Endodermal cell (in vitro differentiated cells): Measurements from ENCODE around the gene YY1AP1. TPM values are rescaled to one million over a fixed set of nuclear protein-coding genes. Genes with fewer than 3 reads are reported as not detected.
"Not testable (repeated sequence)": the region's sequence is repeated elsewhere in the genome, so short reads cannot be mapped to it uniquely, and the experiment has no call there.

Experiments used
- DNase-seq: peaks from one replicate; pipeline ENCODE4 v3.0.0-alpha.2; 2017
- H3K27ac ChIP-seq: 2 replicates; pipeline ENCODE4 v1.5.1; 2013; ENCODE audit warnings: mild to moderate bottlenecking, low read depth, low read length, moderate library complexity
- H3K27me3 ChIP-seq: 2 replicates; pipeline ENCODE4 v1.6.1; 2013; ENCODE audit warnings: mild to moderate bottlenecking, low read length, moderate library complexity; ENCODE audit not compliant: insufficient read depth, control insufficient read depth, poor library complexity, severe bottlenecking
- H3K36me3 ChIP-seq: 2 replicates; pipeline ENCODE4 v1.7.0; 2013; ENCODE audit warnings: mild to moderate bottlenecking, low read length, moderate library complexity; ENCODE audit not compliant: control insufficient read depth, insufficient read depth
- H3K4me1 ChIP-seq: one replicate; pipeline ENCODE4 v1.7.0; 2013; ENCODE audit warnings: low read length; ENCODE audit not compliant: control insufficient read depth, insufficient read depth
- H3K4me3 ChIP-seq: 2 replicates; pipeline ENCODE4 v1.5.1; 2013; ENCODE audit warnings: mild to moderate bottlenecking, low read length, moderate library complexity
- H3K9ac ChIP-seq: 2 replicates; pipeline ENCODE4 v1.6.1; 2013; ENCODE audit warnings: mild to moderate bottlenecking, low read length, moderate library complexity; ENCODE audit not compliant: poor library complexity, severe bottlenecking; ENCODE audit errors: extremely low read depth
- H3K9me3 ChIP-seq: 2 replicates; pipeline ENCODE4 v1.6.1; 2013; ENCODE audit warnings: mild to moderate bottlenecking, low read length, moderate library complexity; ENCODE audit not compliant: control insufficient read depth
- H3K27ac Mint-ChIP-seq: 2 replicates; pipeline ENCODE4 v1.8.0; 2020; ENCODE audit warnings: mixed read lengths
- H3K27me3 Mint-ChIP-seq: 2 replicates; pipeline ENCODE4 v1.8.0; 2021; ENCODE audit warnings: mild to moderate bottlenecking, mixed read lengths; ENCODE audit not compliant: insufficient read depth
- H3K36me3 Mint-ChIP-seq: 2 replicates; pipeline ENCODE4 v1.8.0; 2020; ENCODE audit warnings: low read depth, mixed read lengths
- H3K4me1 Mint-ChIP-seq: 2 replicates; pipeline ENCODE4 v1.8.0; 2020; ENCODE audit warnings: mixed read lengths
- H3K4me3 Mint-ChIP-seq: 2 replicates; pipeline ENCODE4 v1.8.0; 2020; ENCODE audit warnings: mild to moderate bottlenecking, moderate library complexity, mixed read lengths
- H3K9me3 Mint-ChIP-seq: 2 replicates; pipeline ENCODE4 v1.8.0; 2020; ENCODE audit warnings: mild to moderate bottlenecking, mixed read lengths
- CTCF ChIP-seq: fragments of 200-600 bp; sonication (generic); conservative IDR thresholded peaks from 2 replicates; pipeline ENCODE4 v1.5.0; 2021; ENCODE audit warnings: antibody characterized with exemption, mild to moderate bottlenecking
- WGBS, 2 experiments: methylation state at CpG; one replicate each; pipeline versions ENCODE4 v1.1.5 to v1.1.7; 2013; ENCODE audit warnings: missing lambda C conversion rate in 2 of 2, mixed read lengths in 1 of 2; ENCODE audit not compliant: insufficient coverage in 1 of 2, insufficient read length in 1 of 2; 5-methylcytosine and 5-hydroxymethylcytosine counted together
- total RNA-seq, 2 donors: library from RNA; stranded (reverse); fragmentation: NEBNext Ultra II Directional in 1 of 2; extraction: Animal tissue kit (Norgen Biotek cat#: 25700) in 1 of 2; gene quantifications; 2 replicates in 1 of 2; 3 replicates in 1 of 2; pipeline ENCODE4 v1.2.1, GENCODE V29; 2021

Gene YY1AP1
- total RNA-seq, 2 donors from 2014 or later: 44.2 to 45.8 TPM

DNA sequence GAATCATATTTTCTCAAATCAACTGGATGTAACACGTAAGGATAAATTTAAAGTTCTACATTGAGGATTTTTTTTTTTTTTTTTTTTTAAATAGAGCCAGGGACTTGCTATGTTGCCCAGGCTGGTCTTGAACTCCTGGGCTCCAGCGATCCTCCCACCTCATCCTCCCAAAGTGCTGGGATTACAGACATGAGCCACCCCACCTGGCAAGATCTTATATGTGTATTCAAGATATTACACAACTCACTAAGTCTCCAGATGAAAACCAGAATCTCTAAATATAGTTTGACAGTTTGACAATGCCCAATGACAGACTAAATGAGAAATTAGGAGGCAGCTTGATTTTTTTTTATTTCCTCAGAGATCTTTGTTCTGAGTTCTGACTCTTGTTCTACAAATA lies 6.8 kb downstream of the YY1AP1 start:
- H3K27me3 ChIP-seq: no peaks in the 10 kb centered on the region
- H3K4me3 ChIP-seq: no peak overlapping the region
- H3K36me3 Mint-ChIP-seq: peaks cover 33% of the 10 kb centered on the region
- H3K36me3 ChIP-seq: peaks cover 40% of the 10 kb centered on the region
- H3K27ac Mint-ChIP-seq: no peak overlapping the region
- no peak for TF ChIP-seq CTCF
- no peaks in the 10 kb centered on the region for H3K27me3 Mint-ChIP-seq
- H3K9me3 ChIP-seq: no peaks in the 10 kb centered on the region
- H3K4me3 Mint-ChIP-seq: no peak overlapping the region
- no peaks in the 10 kb centered on the region for H3K4me1 ChIP-seq
- no peaks in the 10 kb centered on the region for H3K9me3 Mint-ChIP-seq
- WGBS, 2 experiments: 100% methylated on average over 1 of the region's 2 CpGs; no CpG with 5 or more reads in 1 of the 2 experiments
- H3K4me1 Mint-ChIP-seq: peaks cover 12% of the 10 kb centered on the region
- no peak overlapping the region for H3K9ac ChIP-seq
- H3K27ac ChIP-seq: no peak overlapping the region
- no peak for DNase-seq

GRCh38 chr1:155680531-155680930 lies 8.0 kb downstream of the YY1AP1 start:
- TF ChIP-seq CTCF: no peak
- Histone ChIP-seq H3K36me3 (peaks cover 52% of the 10 kb centered on the region), H3K27me3 (no peaks in the 10 kb centered on the region), H3K4me3 (no peak overlapping the region), H3K9me3 (no peaks in the 10 kb centered on the region), H3K27ac (no peak overlapping the region), H3K4me1 (no peaks in the 10 kb centered on the region), H3K9ac (no peak overlapping the region)
- Mint-ChIP-seq H3K27me3 (no peaks in the 10 kb centered on the region), H3K36me3 (peaks cover 37% of the 10 kb centered on the region), H3K27ac (no peak overlapping the region), H3K4me1 (peaks cover 4% of the 10 kb centered on the region), H3K9me3 (no peaks in the 10 kb centered on the region), H3K4me3 (no peak overlapping the region)
- DNase-seq: no peak
- 95 to 100% methylated on average over 3 to 6 of the region's 6 CpGs for WGBS, 2 experiments

DNA sequence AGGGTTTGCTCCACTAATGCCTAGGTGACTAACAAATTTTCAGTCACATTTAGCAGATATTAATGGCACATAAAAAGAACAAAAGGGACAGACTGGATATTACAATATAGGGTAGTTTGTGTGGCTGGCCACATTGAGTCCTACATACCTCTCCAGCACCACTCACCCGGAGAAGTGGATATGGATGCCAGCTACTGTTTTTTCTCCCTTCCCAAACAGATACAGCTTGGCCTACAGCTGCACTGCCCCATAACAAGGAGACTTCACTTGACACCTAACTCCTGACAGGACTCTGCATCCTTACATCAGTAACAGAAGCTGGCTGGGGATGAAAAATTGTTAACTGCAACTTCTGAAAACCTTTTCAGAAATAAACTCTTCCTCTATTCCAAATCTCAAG lies 9.6 kb downstream of the YY1AP1 start:
- H3K9me3 Mint-ChIP-seq, H3K27ac Mint-ChIP-seq, H3K4me1 ChIP-seq, H3K4me3 ChIP-seq, DNase-seq, H3K9me3 ChIP-seq, H3K27me3 Mint-ChIP-seq, H3K9ac ChIP-seq, H3K4me1 Mint-ChIP-seq, H3K27me3 ChIP-seq, H3K27ac ChIP-seq, H3K4me3 Mint-ChIP-seq: not testable (repeated sequence)
- H3K36me3 Mint-ChIP-seq: peaks cover 45% of the 10 kb centered on the region
- 100% methylated on average over 1 of the region's 1 CpG; no CpG with 5 or more reads in 1 of the 2 experiments for WGBS, 2 experiments
- peaks cover 64% of the 10 kb centered on the region for H3K36me3 ChIP-seq

GRCh38 chr1:155678027-155678426 lies 10.5 kb downstream of the YY1AP1 start:
- Mint-ChIP-seq H3K27ac (no peak overlapping the region), H3K4me1 (no peaks in the 10 kb centered on the region), H3K36me3 (peaks cover 46% of the 10 kb centered on the region), H3K4me3 (no peak overlapping the region), H3K27me3 (no peaks in the 10 kb centered on the region), H3K9me3 (no peaks in the 10 kb centered on the region)
- H3K27me3 ChIP-seq: no peaks in the 10 kb centered on the region
- no peak overlapping the region for H3K9ac ChIP-seq
- no peak overlapping the region for H3K27ac ChIP-seq
- H3K4me3 ChIP-seq: no peak overlapping the region
- DNase-seq: no peak
- TF ChIP-seq CTCF: no peak
- no peaks in the 10 kb centered on the region for H3K4me1 ChIP-seq
- no peaks in the 10 kb centered on the region for H3K9me3 ChIP-seq
- 97 to 100% methylated on average over 4 of the region's 4 CpGs for WGBS, 2 experiments
- peaks cover 71% of the 10 kb centered on the region for H3K36me3 ChIP-seq
